ENCODE data around the gene FOXK1. TPM values are rescaled to one million over a fixed set of nuclear protein-coding genes. Genes with fewer than 3 reads are reported as not detected.

FOXK1 gene
- polyA plus RNA-seq, 1 experiment, result 3.4 TPM

- Histone ChIP-seq H3K4me3 (ENCODE audit: low read depth, low read length) (no peak overlapping the region), H3K27me3 (ENCODE audit: control insufficient read depth, insufficient read depth, low read length) (peaks cover 14% of the 10 kb centered on the region), H3K9me3 (ENCODE audit: control insufficient read depth, insufficient read depth, low read length) (no peaks in the 10 kb centered on the region; the same call in 1 of the 2 replicates), H3K27ac (ENCODE audit: low read depth, low read length) (no peak overlapping the region)
- TF ChIP-seq, protein P1, sequence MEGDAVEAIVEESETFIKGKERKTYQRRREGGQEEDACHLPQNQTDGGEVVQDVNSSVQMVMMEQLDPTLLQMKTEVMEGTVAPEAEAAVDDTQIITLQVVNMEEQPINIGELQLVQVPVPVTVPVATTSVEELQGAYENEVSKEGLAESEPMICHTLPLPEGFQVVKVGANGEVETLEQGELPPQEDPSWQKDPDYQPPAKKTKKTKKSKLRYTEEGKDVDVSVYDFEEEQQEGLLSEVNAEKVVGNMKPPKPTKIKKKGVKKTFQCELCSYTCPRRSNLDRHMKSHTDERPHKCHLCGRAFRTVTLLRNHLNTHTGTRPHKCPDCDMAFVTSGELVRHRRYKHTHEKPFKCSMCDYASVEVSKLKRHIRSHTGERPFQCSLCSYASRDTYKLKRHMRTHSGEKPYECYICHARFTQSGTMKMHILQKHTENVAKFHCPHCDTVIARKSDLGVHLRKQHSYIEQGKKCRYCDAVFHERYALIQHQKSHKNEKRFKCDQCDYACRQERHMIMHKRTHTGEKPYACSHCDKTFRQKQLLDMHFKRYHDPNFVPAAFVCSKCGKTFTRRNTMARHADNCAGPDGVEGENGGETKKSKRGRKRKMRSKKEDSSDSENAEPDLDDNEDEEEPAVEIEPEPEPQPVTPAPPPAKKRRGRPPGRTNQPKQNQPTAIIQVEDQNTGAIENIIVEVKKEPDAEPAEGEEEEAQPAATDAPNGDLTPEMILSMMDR (IDR thresholded peaks at IDR 0.05; ENCODE audit: low read depth, low read length), result no peak
- no peak for DNase-seq (ENCODE audit: low read depth, low spot score)
- ChIA-PET CTCF (no interaction called here), POLR2A (no interaction called here)
Measured at GRCh38 chr7:4820405-4820966, 138.4 kb downstream of the FOXK1 start.

Small RNA genes lying within 50 kb of the gene (small RNA-seq; reads per million reads assigned to genes)
- gene MIR4656 (ENCODE audit: insufficient read length, low read depth), result not detected
- not detected for gene RF00019 (ENCODE audit: insufficient read length, low read depth)

Other genes with a start within 250 kb of the FOXK1 start
- 12.6 and 18.9 TPM in 2 replicates for gene AP5Z1, start 93.3 kb downstream of the FOXK1 start, polyA plus RNA-seq (2011; rRNA removed)
- not detected in 2 replicates for gene PAPOLB, start 179.7 kb downstream of the FOXK1 start, polyA plus RNA-seq (2011; rRNA removed)
- 0.07 and 0.31 TPM in 2 replicates for gene RADIL, start 201.4 kb downstream of the FOXK1 start, polyA plus RNA-seq (2011; rRNA removed)